Sigmoid colon (tissue), 7 donors: ENCODE results near the gene SREBF1. TPM values are rescaled to one million over a fixed set of nuclear protein-coding genes. Genes with fewer than 3 reads are reported as not detected.

Source experiments
- DNase-seq: peaks from one replicate; pipeline ENCODE4 v3.0.0-alpha.2; 2019
- H3K27ac ChIP-seq, 4 donors: fragments of 200-600 bp; sonication (generic); one replicate each; pipeline ENCODE4 v1.5.1; 2016 to 2019; ENCODE audit warnings: mild to moderate bottlenecking in 1 of 4
- H3K27me3 ChIP-seq, 3 donors: fragments of 200-600 bp; sonication (generic); one replicate each; pipeline ENCODE4 v1.5.1; 2019; ENCODE audit warnings: mild to moderate bottlenecking in 1 of 3
- H3K36me3 ChIP-seq, 4 donors: fragments of 200-600 bp; sonication (generic); one replicate each; pipeline ENCODE4 v1.5.1; 2016 to 2019
- H3K4me1 ChIP-seq, 4 donors: fragments of 200-600 bp; sonication (generic); one replicate each; pipeline ENCODE4 v1.5.1; 2017 to 2019
- H3K4me3 ChIP-seq, 4 donors: fragments of 200-600 bp; sonication (generic); one replicate each; pipeline ENCODE4 v1.5.1; 2017 to 2019; ENCODE audit warnings: mild to moderate bottlenecking in 2 of 4, moderate library complexity in 1 of 4
- H3K9me3 ChIP-seq, 4 donors: fragments of 200-600 bp in 3 of 4; sonication (generic) in 3 of 4; one replicate each; pipeline versions ENCODE4 v1.5.1 to v1.6.1; 2013 to 2019
- EP300 ChIP-seq, 4 donors: sonication (generic); formaldehyde crosslinking; IDR thresholded peaks; one replicate each; pipeline ENCODE4 v1.6.1; 2017; ENCODE audit warnings: antibody characterized with exemption in 4 of 4
- POLR2A ChIP-seq, 2 donors: fragments of 450-650 bp; IDR thresholded peaks; one replicate each; pipeline ENCODE4 v1.6.1; 2016; ENCODE audit warnings: antibody characterized with exemption in 2 of 2, mild to moderate bottlenecking in 2 of 2, moderate library complexity in 2 of 2
- POLR2AphosphoS5 ChIP-seq, 4 donors: sonication (generic); formaldehyde crosslinking; IDR thresholded peaks; one replicate each; pipeline ENCODE4 v1.6.1; 2017; ENCODE audit warnings: antibody characterized with exemption in 4 of 4
- WGBS, 2 donors: extraction: QIAGEN DNeasy Blood & Tissue Kit; methylation state at CpG; one replicate each; pipeline ENCODE4 v1.1.7; 2013; 5-methylcytosine and 5-hydroxymethylcytosine counted together
- intact Hi-C: fragments of 100-400 bp; cut with DNase I; formaldehyde crosslinking; loops from one replicate; pipeline ENCODE4 v1.15.1; 2023
- polyA plus RNA-seq, 3 donors: library from polyadenylated mRNA; stranded (reverse); fragments of 200-250 nt; gene quantifications; one replicate each; pipeline ENCODE4 v1.2.3, GENCODE V29; 2013
- total RNA-seq, 4 donors: library from RNA; depleted of rRNA; stranded (reverse); fragments of >200 nt; gene quantifications; one replicate each; pipeline ENCODE4 v1.1.0, GENCODE V29; 2016
- TF ChIP-seq, protein P1 (sequence below), 4 experiments: fragments of 450-650 bp in 3 of 4; fragments of 200-600 bp in 1 of 4; IDR thresholded peaks; one replicate each; pipeline ENCODE4 v1.5.1; 2016 to 2019; ENCODE audit warnings: antibody characterized with exemption in 4 of 4, mild to moderate bottlenecking in 3 of 4, moderate library complexity in 2 of 4
- donor health status: healthy with polysubstance abuse.
- donor health status: Bipolar disorder and iron deficiency.
- donor health status: healthy.

SREBF1 gene
- total and polyA plus RNA-seq, 7 donors = 10.2 to 172 (median 38.6) TPM

DNA sequence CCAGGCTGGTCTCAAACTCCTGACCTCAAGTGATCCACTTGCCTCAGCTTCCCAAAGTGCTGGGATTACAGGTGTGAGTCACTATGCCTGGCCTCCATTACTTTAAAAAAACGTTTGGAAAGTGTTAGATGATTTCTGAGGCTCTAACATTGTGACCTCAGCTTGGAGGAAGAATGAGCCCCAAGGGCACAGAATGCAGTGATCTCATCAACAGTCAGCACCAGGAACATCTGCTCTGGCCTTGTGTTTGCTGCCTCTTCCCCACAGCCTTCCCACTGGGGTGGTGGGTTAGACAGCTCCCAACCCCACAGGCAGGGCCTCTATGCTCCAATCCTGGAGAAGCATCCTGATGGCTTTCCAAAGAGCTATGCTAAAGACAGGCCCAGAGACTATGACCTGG lies 37.7 kb upstream of the SREBF1 start:
- 56 to 62% methylated on average over 1 of the region's 1 CpG for WGBS, 2 donors
- no peak overlapping the region for H3K4me3 ChIP-seq
- H3K27me3 ChIP-seq = no peaks in the 10 kb centered on the region
- H3K4me1 ChIP-seq = peaks cover 0 to 58% (median 52%) of the 10 kb centered on the region in 4 donors
- DNase-seq = no peak
- intact Hi-C loops = no loop called here
- peaks cover 2 to 12% (median 8%) of the 10 kb centered on the region in 4 donors for H3K36me3 ChIP-seq
- TF ChIP-seq POLR2AphosphoS5 (IDR thresholded peaks at IDR 0.05) (no peak), POLR2A (IDR thresholded peaks at IDR 0.05) (no peak)
- H3K27ac ChIP-seq = peak overlapping the region in 3 of 4 donors; percentile 85 to 92 (median 86)
- H3K9me3 ChIP-seq = no peaks in the 10 kb centered on the region

DNA sequence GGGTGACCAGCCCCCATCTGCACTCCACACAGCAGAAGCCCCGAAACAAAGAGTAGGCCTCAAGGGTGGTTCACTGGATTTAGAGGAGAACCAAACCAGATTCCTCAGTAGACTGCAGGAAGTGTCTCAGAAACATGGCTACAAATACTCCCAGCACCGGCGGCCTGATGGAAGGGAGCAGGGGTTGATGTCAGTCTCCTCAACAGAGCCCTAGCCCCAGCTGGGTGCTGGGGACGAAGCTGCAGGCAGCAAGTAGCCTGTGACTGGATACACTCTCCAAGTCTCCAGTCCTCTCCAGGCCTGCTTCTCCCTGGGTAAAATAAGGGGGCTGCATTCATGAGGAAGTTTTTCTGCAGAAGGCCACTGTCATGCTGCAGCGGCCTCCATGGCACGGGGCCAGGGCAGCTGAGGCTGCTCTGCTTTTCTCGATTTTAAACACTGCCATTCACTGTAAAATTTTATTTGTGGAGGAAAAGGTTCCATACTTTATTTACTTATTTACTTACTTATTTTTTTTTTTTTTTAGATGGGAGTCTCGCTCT lies 36.7 kb upstream of the SREBF1 start:
- H3K4me3 ChIP-seq = no peak overlapping the region
- no peaks in the 10 kb centered on the region for H3K9me3 ChIP-seq
- H3K4me1 ChIP-seq = peaks cover 0 to 62% (median 52%) of the 10 kb centered on the region in 4 donors
- 83 to 84% methylated on average over 8 of the region's 8 CpGs for WGBS, 2 donors
- intact Hi-C loops = no loop called here
- H3K27me3 ChIP-seq = no peaks in the 10 kb centered on the region
- peaks cover 0 to 7% (median under 1%) of the 10 kb centered on the region in 4 donors for H3K36me3 ChIP-seq
- peak overlapping the region in 2 of 4 donors; percentile 86 to 92 for H3K27ac ChIP-seq
- DNase-seq = no peak
- no peak for TF ChIP-seq POLR2A (IDR thresholded peaks at IDR 0.05)
- no peak for TF ChIP-seq EP300 (IDR thresholded peaks at IDR 0.05)
- TF ChIP-seq, protein P1, sequence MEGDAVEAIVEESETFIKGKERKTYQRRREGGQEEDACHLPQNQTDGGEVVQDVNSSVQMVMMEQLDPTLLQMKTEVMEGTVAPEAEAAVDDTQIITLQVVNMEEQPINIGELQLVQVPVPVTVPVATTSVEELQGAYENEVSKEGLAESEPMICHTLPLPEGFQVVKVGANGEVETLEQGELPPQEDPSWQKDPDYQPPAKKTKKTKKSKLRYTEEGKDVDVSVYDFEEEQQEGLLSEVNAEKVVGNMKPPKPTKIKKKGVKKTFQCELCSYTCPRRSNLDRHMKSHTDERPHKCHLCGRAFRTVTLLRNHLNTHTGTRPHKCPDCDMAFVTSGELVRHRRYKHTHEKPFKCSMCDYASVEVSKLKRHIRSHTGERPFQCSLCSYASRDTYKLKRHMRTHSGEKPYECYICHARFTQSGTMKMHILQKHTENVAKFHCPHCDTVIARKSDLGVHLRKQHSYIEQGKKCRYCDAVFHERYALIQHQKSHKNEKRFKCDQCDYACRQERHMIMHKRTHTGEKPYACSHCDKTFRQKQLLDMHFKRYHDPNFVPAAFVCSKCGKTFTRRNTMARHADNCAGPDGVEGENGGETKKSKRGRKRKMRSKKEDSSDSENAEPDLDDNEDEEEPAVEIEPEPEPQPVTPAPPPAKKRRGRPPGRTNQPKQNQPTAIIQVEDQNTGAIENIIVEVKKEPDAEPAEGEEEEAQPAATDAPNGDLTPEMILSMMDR (IDR thresholded peaks at IDR 0.05) = no peak
- no peak for TF ChIP-seq POLR2AphosphoS5 (IDR thresholded peaks at IDR 0.05)

DNA sequence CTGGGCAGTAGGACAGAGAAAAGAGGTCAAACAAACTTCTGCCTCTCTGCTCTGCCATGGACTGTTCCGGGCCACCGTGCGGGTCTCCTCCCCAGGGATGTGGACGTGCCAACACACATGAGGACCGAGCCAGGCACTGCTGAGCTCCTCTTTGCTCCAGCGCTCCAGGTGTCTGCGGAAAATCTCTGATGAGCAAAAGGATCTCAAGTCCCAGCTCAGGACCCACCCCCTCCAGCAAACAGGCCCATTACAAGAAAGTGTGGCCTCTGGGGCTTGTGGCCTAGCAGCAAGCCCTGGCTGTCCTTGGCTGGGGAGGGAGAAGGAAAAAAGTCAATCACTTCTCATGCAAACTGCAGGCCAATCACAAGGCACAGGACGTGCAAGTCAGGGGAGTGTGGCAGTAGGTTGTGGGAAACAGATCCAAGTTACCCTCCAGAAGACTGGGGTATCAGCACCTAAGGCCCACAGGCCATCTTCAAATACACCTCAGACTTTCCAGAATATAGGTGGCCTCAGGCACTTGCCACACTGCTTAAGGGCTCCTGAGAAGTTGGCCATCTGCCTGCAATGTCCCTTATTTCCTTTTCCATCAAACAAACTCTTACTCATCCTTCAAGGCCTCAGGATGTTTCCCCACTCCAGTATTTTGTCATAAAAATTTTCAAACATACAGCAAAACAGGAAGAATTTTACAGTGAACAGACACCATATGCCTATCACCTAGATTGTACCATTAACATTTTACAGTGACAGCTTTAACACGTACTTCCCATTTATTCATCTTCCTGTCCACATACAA lies 36.0 kb upstream of the SREBF1 start:
- Histone ChIP-seq H3K36me3 (peaks cover 0 to 13% (median 6%) of the 10 kb centered on the region in 4 donors), H3K4me3 (no peak overlapping the region), H3K27ac (peak overlapping the region in 2 of 4 donors; percentile 86 to 92), H3K27me3 (no peaks in the 10 kb centered on the region), H3K4me1 (peaks cover 0 to 60% (median 49%) of the 10 kb centered on the region in 4 donors), H3K9me3 (no peaks in the 10 kb centered on the region)
- no peak for DNase-seq
- 90 to 92% methylated on average over 9 of the region's 9 CpGs for WGBS, 2 donors
- TF ChIP-seq, protein P1 (IDR thresholded peaks at IDR 0.05) = no peak
- TF ChIP-seq POLR2AphosphoS5 (IDR thresholded peaks at IDR 0.05) = no peak
- no peak for TF ChIP-seq EP300 (IDR thresholded peaks at IDR 0.05)
- TF ChIP-seq POLR2A (IDR thresholded peaks at IDR 0.05) = no peak
- intact Hi-C loops = no loop called here

DNA sequence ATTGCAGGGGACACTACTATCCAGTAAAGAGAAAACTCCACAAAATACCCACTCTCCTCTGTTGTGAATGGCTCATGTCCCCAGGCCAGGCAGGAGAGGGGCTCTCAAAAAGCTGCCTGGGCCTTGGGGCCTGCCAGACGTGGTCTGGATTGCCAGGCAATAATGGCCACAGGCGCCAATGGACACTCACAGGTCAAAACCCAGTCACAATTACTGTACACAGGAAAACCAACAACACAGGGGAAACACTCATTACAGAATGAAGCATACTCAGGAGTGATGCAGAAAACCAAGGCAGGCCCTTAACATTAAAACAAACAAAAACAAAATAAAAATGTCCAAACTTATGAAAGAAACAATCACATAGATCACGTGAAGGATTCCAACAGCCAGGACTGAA lies 35.1 kb upstream of the SREBF1 start:
- H3K4me1 ChIP-seq = peaks cover 0 to 54% (median 41%) of the 10 kb centered on the region in 4 donors
- H3K27ac ChIP-seq = no peak overlapping the region
- H3K4me3 ChIP-seq = no peak overlapping the region
- intact Hi-C loops = no loop called here
- TF ChIP-seq POLR2A (IDR thresholded peaks at IDR 0.05) = no peak
- no peak for TF ChIP-seq EP300 (IDR thresholded peaks at IDR 0.05)
- no peak for TF ChIP-seq POLR2AphosphoS5 (IDR thresholded peaks at IDR 0.05)
- TF ChIP-seq, protein P1 (IDR thresholded peaks at IDR 0.05) = no peak
- no peak for DNase-seq
- WGBS, 2 donors = 90% methylated on average over 3 of the region's 3 CpGs
- peaks cover 0 to 20% (median 11%) of the 10 kb centered on the region in 4 donors for H3K36me3 ChIP-seq
- H3K27me3 ChIP-seq = no peaks in the 10 kb centered on the region
- H3K9me3 ChIP-seq = no peaks in the 10 kb centered on the region

DNA sequence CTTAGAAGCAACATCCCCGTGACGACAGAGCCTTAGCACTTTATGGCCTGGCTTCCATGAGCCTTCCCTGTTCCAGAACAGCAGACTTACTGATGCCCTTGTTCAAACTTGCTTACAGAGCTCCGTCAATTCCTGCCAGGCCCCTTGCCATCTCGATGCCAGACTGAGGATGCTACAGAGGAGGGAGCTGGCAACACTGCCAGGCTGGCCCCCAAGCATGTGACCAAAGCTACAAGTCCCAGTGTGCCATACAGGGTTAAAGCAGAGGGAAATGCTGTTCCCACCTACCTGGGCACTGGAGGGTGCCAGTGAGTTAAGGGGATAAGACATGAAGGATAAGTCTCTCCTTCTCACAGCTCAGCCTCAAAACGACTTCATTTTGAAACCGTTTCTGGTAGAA lies 33.5 kb upstream of the SREBF1 start:
- TF ChIP-seq, protein P1 (IDR thresholded peaks at IDR 0.05) = no peak
- TF ChIP-seq POLR2AphosphoS5 (IDR thresholded peaks at IDR 0.05) = no peak
- TF ChIP-seq EP300 (IDR thresholded peaks at IDR 0.05) = no peak
- no peak for TF ChIP-seq POLR2A (IDR thresholded peaks at IDR 0.05)
- Histone ChIP-seq H3K4me3 (no peak overlapping the region), H3K27me3 (no peaks in the 10 kb centered on the region), H3K27ac (peak overlapping the region in 2 of 4 donors; percentile 42 to 61), H3K9me3 (no peaks in the 10 kb centered on the region), H3K36me3 (peaks cover 0 to 33% (median 13%) of the 10 kb centered on the region in 4 donors), H3K4me1 (peaks cover 0 to 38% (median 27%) of the 10 kb centered on the region in 4 donors)
- intact Hi-C loops = no loop called here
- no peak for DNase-seq
- WGBS, 2 donors = 76 to 86% methylated on average over 6 of the region's 6 CpGs
